Sigmoid colon (tissue), 7 donors: Measurements from ENCODE around the gene GEMIN7. TPM values are rescaled to one million over a fixed set of nuclear protein-coding genes. Genes with fewer than 3 reads are reported as not detected.

Experiments
- DNase-seq: peaks from one replicate; pipeline ENCODE4 v3.0.0-alpha.2; 2019
- H3K27ac ChIP-seq, 4 donors: fragments of 200-600 bp; sonication (generic); one replicate each; pipeline ENCODE4 v1.5.1; 2016 to 2019; ENCODE audit warnings: mild to moderate bottlenecking in 1 of 4
- H3K27me3 ChIP-seq, 3 donors: fragments of 200-600 bp; sonication (generic); one replicate each; pipeline ENCODE4 v1.5.1; 2019; ENCODE audit warnings: mild to moderate bottlenecking in 1 of 3
- H3K36me3 ChIP-seq, 4 donors: fragments of 200-600 bp; sonication (generic); one replicate each; pipeline ENCODE4 v1.5.1; 2016 to 2019
- H3K4me1 ChIP-seq, 4 donors: fragments of 200-600 bp; sonication (generic); one replicate each; pipeline ENCODE4 v1.5.1; 2017 to 2019
- H3K4me3 ChIP-seq, 4 donors: fragments of 200-600 bp; sonication (generic); one replicate each; pipeline ENCODE4 v1.5.1; 2017 to 2019; ENCODE audit warnings: mild to moderate bottlenecking in 2 of 4, moderate library complexity in 1 of 4
- H3K9me3 ChIP-seq, 4 donors: fragments of 200-600 bp in 3 of 4; sonication (generic) in 3 of 4; one replicate each; pipeline versions ENCODE4 v1.5.1 to v1.6.1; 2013 to 2019
- CTCF ChIP-seq, 4 experiments: fragments of 450-650 bp in 3 of 4; fragments of 200-600 bp in 1 of 4; IDR thresholded peaks; one replicate each; pipeline ENCODE4 v1.5.1; 2016 to 2019; ENCODE audit warnings: antibody characterized with exemption in 4 of 4, mild to moderate bottlenecking in 3 of 4, moderate library complexity in 2 of 4
- EP300 ChIP-seq, 4 donors: sonication (generic); formaldehyde crosslinking; IDR thresholded peaks; one replicate each; pipeline ENCODE4 v1.6.1; 2017; ENCODE audit warnings: antibody characterized with exemption in 4 of 4
- POLR2A ChIP-seq, 2 donors: fragments of 450-650 bp; IDR thresholded peaks; one replicate each; pipeline ENCODE4 v1.6.1; 2016; ENCODE audit warnings: antibody characterized with exemption in 2 of 2, mild to moderate bottlenecking in 2 of 2, moderate library complexity in 2 of 2
- POLR2AphosphoS5 ChIP-seq, 4 donors: sonication (generic); formaldehyde crosslinking; IDR thresholded peaks; one replicate each; pipeline ENCODE4 v1.6.1; 2017; ENCODE audit warnings: antibody characterized with exemption in 4 of 4
- WGBS, 2 donors: extraction: QIAGEN DNeasy Blood & Tissue Kit; methylation state at CpG; one replicate each; pipeline ENCODE4 v1.1.7; 2013; 5-methylcytosine and 5-hydroxymethylcytosine counted together
- intact Hi-C: fragments of 100-400 bp; cut with DNase I; formaldehyde crosslinking; loops from one replicate; pipeline ENCODE4 v1.15.1; 2023
- polyA plus RNA-seq, 3 donors: library from polyadenylated mRNA; stranded (reverse); fragments of 200-250 nt; gene quantifications; one replicate each; pipeline ENCODE4 v1.2.3, GENCODE V29; 2013
- total RNA-seq, 4 donors: library from RNA; depleted of rRNA; stranded (reverse); fragments of >200 nt; gene quantifications; one replicate each; pipeline ENCODE4 v1.1.0, GENCODE V29; 2016
- donor health status: healthy with polysubstance abuse.
- donor health status: Bipolar disorder and iron deficiency.
- donor health status: healthy.

GEMIN7 gene
- total and polyA plus RNA-seq, 7 donors, result 10.3 to 31.2 (median 18.2) TPM

GRCh38 chr19:45094137-45094536 is 15.1 kb downstream of the GEMIN7 start:
- Histone ChIP-seq H3K27me3 (no peaks in the 10 kb centered on the region), H3K4me1 (peaks cover 0 to 78% (median 68%) of the 10 kb centered on the region in 4 donors), H3K9me3 (no peaks in the 10 kb centered on the region), H3K4me3 (peak overlapping the region in 3 of 4 donors; percentile 86 to 99 (median 93)), H3K27ac (no peak overlapping the region), H3K36me3 (peaks cover 0 to 6% (median 2%) of the 10 kb centered on the region in 4 donors)
- 47 to 75% methylated on average over 9 of the region's 9 CpGs for WGBS, 2 donors
- intact Hi-C loops, result loop anchor here (5.0 kb wide), 3 partner anchors 57 to 158 kb away; partner anchors contain the start of genes BLOC1S3, CLASRP, MARK4 and TRAPPC6A
- no peak for DNase-seq
- no peak for TF ChIP-seq CTCF (IDR thresholded peaks at IDR 0.05)
- no peak for TF ChIP-seq POLR2AphosphoS5 (IDR thresholded peaks at IDR 0.05)
- TF ChIP-seq EP300 (IDR thresholded peaks at IDR 0.05), result no peak
- no peak for TF ChIP-seq POLR2A (IDR thresholded peaks at IDR 0.05)

- H3K9me3 ChIP-seq, result no peaks in the 10 kb centered on the region
- intact Hi-C loops, result loop anchor here (5.0 kb wide), 3 partner anchors 57 to 158 kb away; partner anchors contain the start of genes BLOC1S3, CLASRP, MARK4 and TRAPPC6A
- no peak for DNase-seq
- TF ChIP-seq POLR2AphosphoS5 (IDR thresholded peaks at IDR 0.05), result no peak
- TF ChIP-seq POLR2A (IDR thresholded peaks at IDR 0.05), result no peak
- no peak for TF ChIP-seq EP300 (IDR thresholded peaks at IDR 0.05)
- no peak for TF ChIP-seq CTCF (IDR thresholded peaks at IDR 0.05)
- WGBS, 2 donors, result 75 to 86% methylated on average over 5 of the region's 5 CpGs
- H3K27ac ChIP-seq, result no peak overlapping the region
- peaks cover 0 to 6% (median 2%) of the 10 kb centered on the region in 4 donors for H3K36me3 ChIP-seq
- no peaks in the 10 kb centered on the region for H3K27me3 ChIP-seq
- H3K4me1 ChIP-seq, result peaks cover 0 to 84% (median 71%) of the 10 kb centered on the region in 4 donors
- no peak overlapping the region for H3K4me3 ChIP-seq
Observed at GRCh38 chr19:45094707-45095106, 15.6 kb downstream of the GEMIN7 start.

GRCh38 chr19:45095496-45096413 is 16.7 kb downstream of the GEMIN7 start:
- Histone ChIP-seq H3K4me3 (no peak overlapping the region), H3K4me1 (peaks cover 0 to 83% (median 70%) of the 10 kb centered on the region in 4 donors)
- WGBS, 2 donors, result 89 to 93% methylated on average over 14 of the region's 14 CpGs

GRCh38 chr19:45096700-45097099 is 17.6 kb downstream of the GEMIN7 start:
- Histone ChIP-seq H3K4me3 (no peak overlapping the region), H3K4me1 (peaks cover 0 to 77% (median 65%) of the 10 kb centered on the region in 4 donors), H3K27ac (no peak overlapping the region), H3K9me3 (no peaks in the 10 kb centered on the region), H3K36me3 (no peaks in the 10 kb centered on the region), H3K27me3 (no peaks in the 10 kb centered on the region)
- TF ChIP-seq EP300 (IDR thresholded peaks at IDR 0.05), result no peak
- TF ChIP-seq CTCF (IDR thresholded peaks at IDR 0.05), result no peak
- no peak for TF ChIP-seq POLR2A (IDR thresholded peaks at IDR 0.05)
- no peak for TF ChIP-seq POLR2AphosphoS5 (IDR thresholded peaks at IDR 0.05)
- DNase-seq, result no peak
- intact Hi-C loops, result no loop called here
- WGBS, 2 donors, result 90 to 92% methylated on average over 7 of the region's 7 CpGs

More at GRCh38 chr19:45095496-45096413, 16.7 kb downstream of the GEMIN7 start:
- Histone ChIP-seq H3K9me3 (no peaks in the 10 kb centered on the region), H3K27ac (no peak overlapping the region), H3K27me3 (no peaks in the 10 kb centered on the region), H3K36me3 (no peaks in the 10 kb centered on the region)
- TF ChIP-seq POLR2A (IDR thresholded peaks at IDR 0.05) (no peak), POLR2AphosphoS5 (IDR thresholded peaks at IDR 0.05) (no peak), CTCF (IDR thresholded peaks at IDR 0.05) (no peak), EP300 (IDR thresholded peaks at IDR 0.05) (no peak)
- intact Hi-C loops, result no loop called here
- no peak for DNase-seq
